ENCODE measurements around the gene MAPK6. TPM values are rescaled to one million over a fixed set of nuclear protein-coding genes. Genes with fewer than 3 reads are reported as not detected.

The MAPK6 gene
- total and polyA plus RNA-seq, 10 of the 15 experiments (the other 5 are each of a cell fraction or from before 2014, with no cell fraction given), result 20.6 to 100 (median 52.6) TPM

GRCh38 chr15:52109559-52110451 is 90.8 kb downstream of the MAPK6 start (continued):
- TF ChIP-seq ZNF687 (IDR thresholded peaks at IDR 0.05) (peak; percentile 86), CHD2 (IDR thresholded peaks at IDR 0.05; ENCODE audit: borderline replicate concordance, low read depth, low read length) (0 out of 2 replicates have a peak, but pooled peaks have one; percentile 51), SIN3A (IDR thresholded peaks at IDR 0.05; ENCODE audit: low read depth, low read length) (no peak), NR2C1 (IDR thresholded peaks at IDR 0.05) (no peak), MTA2 (IDR thresholded peaks at IDR 0.05; ENCODE audit: low read depth) (peak; percentile 93), YBX1 (IDR thresholded peaks at IDR 0.05) (no peak), NFIC (IDR thresholded peaks at IDR 0.05; ENCODE audit: low read depth, low read length) (peak; percentile 90), CHD4 (IDR thresholded peaks at IDR 0.05) (no peak), EP300 (IDR thresholded peaks at IDR 0.05; ENCODE audit: borderline replicate concordance in 1 of 2, control insufficient read depth in 1 of 2, low read depth in 2 of 2, low read length in 2 of 2) (peak; percentile 41 to 72; a peak in 3 of 4 replicates), MEF2A (IDR thresholded peaks at IDR 0.05; ENCODE audit: insufficient read depth, low read depth, low read length) (0 out of 2 replicates have a peak, but pooled peaks have one; percentile 37), EGR1 (IDR thresholded peaks at IDR 0.05; ENCODE audit: borderline replicate concordance in 1 of 2, low read depth in 2 of 2, low read length in 2 of 2) (no peak), SMARCA5 (IDR thresholded peaks at IDR 0.05) (0 out of 2 replicates have a peak, but pooled peaks have one; percentile 65), POLR2AphosphoS2 (IDR thresholded peaks at IDR 0.05; ENCODE audit: low read depth, low read length) (no peak), HCFC1 (IDR thresholded peaks at IDR 0.05; ENCODE audit: low read length) (no peak), MYC (IDR thresholded peaks at IDR 0.05; ENCODE audit: insufficient read depth, insufficient read length, insufficient replicate concordance, low read length, severe bottlenecking) (no peak), JUND (IDR thresholded peaks at IDR 0.05; ENCODE audit: low read depth, low read length) (no peak), NBN (IDR thresholded peaks at IDR 0.05) (peak; percentile 71)
- TF ChIP-seq, protein P1, sequence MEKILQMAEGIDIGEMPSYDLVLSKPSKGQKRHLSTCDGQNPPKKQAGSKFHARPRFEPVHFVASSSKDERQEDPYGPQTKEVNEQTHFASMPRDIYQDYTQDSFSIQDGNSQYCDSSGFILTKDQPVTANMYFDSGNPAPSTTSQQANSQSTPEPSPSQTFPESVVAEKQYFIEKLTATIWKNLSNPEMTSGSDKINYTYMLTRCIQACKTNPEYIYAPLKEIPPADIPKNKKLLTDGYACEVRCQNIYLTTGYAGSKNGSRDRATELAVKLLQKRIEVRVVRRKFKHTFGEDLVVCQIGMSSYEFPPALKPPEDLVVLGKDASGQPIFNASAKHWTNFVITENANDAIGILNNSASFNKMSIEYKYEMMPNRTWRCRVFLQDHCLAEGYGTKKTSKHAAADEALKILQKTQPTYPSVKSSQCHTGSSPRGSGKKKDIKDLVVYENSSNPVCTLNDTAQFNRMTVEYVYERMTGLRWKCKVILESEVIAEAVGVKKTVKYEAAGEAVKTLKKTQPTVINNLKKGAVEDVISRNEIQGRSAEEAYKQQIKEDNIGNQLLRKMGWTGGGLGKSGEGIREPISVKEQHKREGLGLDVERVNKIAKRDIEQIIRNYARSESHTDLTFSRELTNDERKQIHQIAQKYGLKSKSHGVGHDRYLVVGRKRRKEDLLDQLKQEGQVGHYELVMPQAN (conservative IDR thresholded peaks at IDR 0.05), result peak; percentile 52; the same call in 1 of the 2 replicates

All from GM12878 (cell line).